Keratinocyte (primary cell): ENCODE data around the gene NCAM2. TPM values are rescaled to one million over a fixed set of nuclear protein-coding genes. Genes with fewer than 3 reads are reported as not detected.

Source experiments
- DNase-seq: peaks from one replicate; pipeline ENCODE4 v3.0.0-alpha.2; 2011; ENCODE audit warnings: low read depth, missing footprints, low spot score
- FAIRE-seq: peaks from 2 replicates; lab custom pipeline; 2011; peaks lifted over from hg19 to GRCh38; lab: Jason Lieb, UNC
- H2AFZ ChIP-seq: 2 replicates; pipeline ENCODE4 v1.6.0; 2012; ENCODE audit warnings: low read length, control low read depth, inconsistent platforms; ENCODE audit not compliant: control insufficient read depth
- H3K27ac ChIP-seq: 2 replicates; pipeline ENCODE4 v1.5.1; 2011; ENCODE audit warnings: low read length; ENCODE audit not compliant: control insufficient read depth, insufficient read depth
- H3K27me3 ChIP-seq: 3 replicates; pipeline ENCODE4 v1.6.0; 2011; ENCODE audit warnings: low read length; ENCODE audit not compliant: control insufficient read depth, insufficient read depth; ENCODE audit errors: extremely low read depth
- H3K36me3 ChIP-seq, 2 experiments: 2 replicates in 1 of 2; 3 replicates in 1 of 2; pipeline ENCODE4 v1.5.1; 2011; ENCODE audit warnings: low read length in 2 of 2, mild to moderate bottlenecking in 1 of 2; ENCODE audit not compliant: control insufficient read depth in 2 of 2, insufficient read depth in 2 of 2; ENCODE audit errors: extremely low read depth in 1 of 2
- H3K4me1 ChIP-seq: 3 replicates; pipeline ENCODE4 v1.5.1; 2011; ENCODE audit warnings: low read length; ENCODE audit not compliant: control insufficient read depth, insufficient read depth; ENCODE audit errors: extremely low read depth
- H3K4me2 ChIP-seq: 3 replicates; pipeline ENCODE4 v1.6.0; 2011; ENCODE audit warnings: low read depth, low read length; ENCODE audit not compliant: control insufficient read depth, insufficient read depth; ENCODE audit errors: extremely low read depth
- H3K4me3 ChIP-seq, 3 experiments: fragments of 200-600 bp in 1 of 3; sonication (generic) in 1 of 3; 2 replicates in 2 of 3; 3 replicates in 1 of 3; pipeline ENCODE4 v1.5.1; 2011 to 2016; ENCODE audit warnings: low read length in 3 of 3, mild to moderate bottlenecking in 3 of 3, control low read depth in 2 of 3, inconsistent platforms in 1 of 3, low read depth in 1 of 3, mixed read lengths in 1 of 3, mixed run types in 1 of 3, moderate library complexity in 1 of 3; ENCODE audit not compliant: control insufficient read depth in 2 of 3, insufficient read depth in 2 of 3; ENCODE audit errors: extremely low read depth in 1 of 3
- H3K79me2 ChIP-seq: 2 replicates; pipeline ENCODE4 v1.6.0; 2012; ENCODE audit warnings: low read length; ENCODE audit not compliant: control insufficient read depth, insufficient read depth
- H3K9ac ChIP-seq: 3 replicates; pipeline ENCODE4 v1.6.0; 2011; ENCODE audit warnings: low read length; ENCODE audit not compliant: control insufficient read depth, insufficient read depth; ENCODE audit errors: extremely low read depth
- H3K9me1 ChIP-seq: 3 replicates; pipeline ENCODE4 v1.6.0; 2011; ENCODE audit warnings: low read length; ENCODE audit not compliant: control insufficient read depth, insufficient read depth; ENCODE audit errors: extremely low read depth
- H3K9me3 ChIP-seq: 2 replicates; pipeline ENCODE4 v1.5.1; 2012; ENCODE audit warnings: low read depth, low read length; ENCODE audit not compliant: control insufficient read depth
- H4K20me1 ChIP-seq: 3 replicates; pipeline ENCODE4 v1.6.0; 2011; ENCODE audit warnings: low read length; ENCODE audit not compliant: control insufficient read depth, insufficient read depth; ENCODE audit errors: extremely low read depth
- EZH2 ChIP-seq: IDR thresholded peaks from one replicate; pipeline ENCODE4 v1.6.1; 2012; ENCODE audit warnings: inconsistent platforms, mild to moderate bottlenecking, low read length, moderate library complexity
- dilution Hi-C: fragments of 300-500 bp; cut with MboI; formaldehyde crosslinking; loops from one replicate; pipeline ENCODE4 v1.7.0; 2020; ENCODE audit warnings: low sequenced_read_pairs; ENCODE audit not compliant: extremely low pct_ligation_motif_present
- polyA plus RNA-seq, 5 experiments: library from polyadenylated mRNA; depleted of rRNA in 3 of 5; stranded (reverse) in 3 of 5; stranded (forward) in 1 of 5; unstranded in 1 of 5; fragments of >200 nt; gene quantifications; 1 replicate in 1 of 5; 2 replicates in 3 of 5; 3 replicates in 1 of 5; pipeline versions ENCODE4 v1.2.1 to v1.2.3, GENCODE V29; 2011 to 2012; ENCODE audit warnings: missing spikeins in 2 of 5, low read depth in 1 of 5, low replicate concordance in 1 of 5
- TF ChIP-seq, protein P1 (sequence below), 3 experiments: IDR thresholded peaks in 1 of 3; conservative IDR thresholded peaks in 1 of 3; optimal IDR thresholded peaks in 1 of 3; 2 replicates in 2 of 3; 3 replicates in 1 of 3; pipeline versions ENCODE3 to v1.5.1; 2011; ENCODE audit warnings: low read length in 3 of 3, mild to moderate bottlenecking in 3 of 3, moderate library complexity in 2 of 3, control low read depth in 1 of 3, inconsistent platforms in 1 of 3; ENCODE audit not compliant: insufficient read depth in 2 of 3; ENCODE audit errors: extremely low read depth in 1 of 3

NCAM2 gene
- polyA plus RNA-seq, 1 donor (not counting 4 experiments of a cell fraction or from before 2014, with no cell fraction given) = 0.16 TPM

DNA sequence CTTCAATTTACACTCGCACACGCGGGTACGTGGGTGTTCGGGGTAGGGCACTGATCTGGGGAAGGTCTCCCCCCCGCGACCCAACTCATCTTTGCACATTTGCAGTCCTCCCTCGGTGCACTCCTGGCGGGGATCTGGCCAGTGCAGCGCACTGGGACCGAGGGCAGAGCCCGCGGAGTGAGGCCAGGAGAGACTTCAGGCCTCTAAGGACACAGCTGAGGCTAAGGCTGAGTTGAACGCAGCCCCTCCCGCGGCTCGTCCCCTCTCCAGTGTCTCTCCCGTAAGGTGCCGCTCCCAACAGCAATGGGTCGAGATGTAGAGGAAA is 936 bp upstream of the NCAM2 start:
- no peaks in the 10 kb centered on the region for H4K20me1 ChIP-seq
- no peak overlapping the region for H3K27ac ChIP-seq
- no peaks in the 10 kb centered on the region for H3K9me3 ChIP-seq
- no peak for DNase-seq
- TF ChIP-seq, protein P1, sequence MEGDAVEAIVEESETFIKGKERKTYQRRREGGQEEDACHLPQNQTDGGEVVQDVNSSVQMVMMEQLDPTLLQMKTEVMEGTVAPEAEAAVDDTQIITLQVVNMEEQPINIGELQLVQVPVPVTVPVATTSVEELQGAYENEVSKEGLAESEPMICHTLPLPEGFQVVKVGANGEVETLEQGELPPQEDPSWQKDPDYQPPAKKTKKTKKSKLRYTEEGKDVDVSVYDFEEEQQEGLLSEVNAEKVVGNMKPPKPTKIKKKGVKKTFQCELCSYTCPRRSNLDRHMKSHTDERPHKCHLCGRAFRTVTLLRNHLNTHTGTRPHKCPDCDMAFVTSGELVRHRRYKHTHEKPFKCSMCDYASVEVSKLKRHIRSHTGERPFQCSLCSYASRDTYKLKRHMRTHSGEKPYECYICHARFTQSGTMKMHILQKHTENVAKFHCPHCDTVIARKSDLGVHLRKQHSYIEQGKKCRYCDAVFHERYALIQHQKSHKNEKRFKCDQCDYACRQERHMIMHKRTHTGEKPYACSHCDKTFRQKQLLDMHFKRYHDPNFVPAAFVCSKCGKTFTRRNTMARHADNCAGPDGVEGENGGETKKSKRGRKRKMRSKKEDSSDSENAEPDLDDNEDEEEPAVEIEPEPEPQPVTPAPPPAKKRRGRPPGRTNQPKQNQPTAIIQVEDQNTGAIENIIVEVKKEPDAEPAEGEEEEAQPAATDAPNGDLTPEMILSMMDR (optimal IDR thresholded peaks at IDR 0.05 in 1 of 3, IDR thresholded peaks at IDR 0.05 in 1 of 3, conservative IDR thresholded peaks at IDR 0.05 in 1 of 3; ENCODE audit: extremely low read depth in 1 of 3, insufficient read depth in 2 of 3, low read length in 3 of 3) = no peak
- no peak for TF ChIP-seq EZH2
- no peak overlapping the region for H2AFZ ChIP-seq
- H3K79me2 ChIP-seq = no peaks in the 10 kb centered on the region
- H3K9me1 ChIP-seq = no peaks in the 10 kb centered on the region
- H3K36me3 ChIP-seq = no peaks in the 10 kb centered on the region
- dilution Hi-C loops = no loop called here
- no peak overlapping the region for H3K4me3 ChIP-seq
- peaks cover 18% of the 10 kb centered on the region for H3K27me3 ChIP-seq
- no peak for FAIRE-seq
- H3K9ac ChIP-seq = no peak overlapping the region
- H3K4me1 ChIP-seq = no peaks in the 10 kb centered on the region
- no peak overlapping the region for H3K4me2 ChIP-seq

DNA sequence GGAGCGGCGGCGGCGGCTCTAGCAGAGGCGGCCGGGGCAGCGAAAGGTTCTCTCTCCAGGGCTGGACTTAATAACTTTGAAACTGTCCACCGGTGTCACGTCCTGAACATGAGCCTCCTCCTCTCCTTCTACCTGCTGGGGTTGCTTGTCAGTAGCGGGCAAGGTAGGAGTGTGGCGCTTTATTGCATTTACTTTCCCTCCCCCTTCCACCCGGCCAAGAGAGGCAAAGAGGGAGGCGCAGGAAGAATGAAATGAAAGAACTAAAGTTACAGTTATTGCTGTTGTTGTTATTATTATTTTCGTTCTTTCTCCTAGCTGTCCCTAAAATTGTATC is 214 bp downstream of the NCAM2 start:
- no peak for DNase-seq
- H2AFZ ChIP-seq = peak overlapping the region; percentile 90
- H3K27me3 ChIP-seq = peaks cover 18% of the 10 kb centered on the region

More for the DNA sequence above, 214 bp downstream of the NCAM2 start:
- Histone ChIP-seq H3K4me2 (peak overlapping the region; percentile 80), H3K79me2 (no peaks in the 10 kb centered on the region), H3K4me3 (peak overlapping the region; percentile 25 to 64 (median 49)), H3K27ac (no peak overlapping the region), H3K9me3 (no peaks in the 10 kb centered on the region), H4K20me1 (no peaks in the 10 kb centered on the region), H3K4me1 (no peaks in the 10 kb centered on the region), H3K9ac (no peak overlapping the region), H3K9me1 (no peaks in the 10 kb centered on the region), H3K36me3 (no peaks in the 10 kb centered on the region)
- TF ChIP-seq, protein P1 (optimal IDR thresholded peaks at IDR 0.05 in 1 of 3, IDR thresholded peaks at IDR 0.05 in 1 of 3, conservative IDR thresholded peaks at IDR 0.05 in 1 of 3; ENCODE audit: extremely low read depth in 1 of 3, insufficient read depth in 2 of 3, low read length in 3 of 3) = no peak
- dilution Hi-C loops = no loop called here
- no peak for FAIRE-seq
